HepG2 (cell line): ENCODE results near the gene CKS1B. TPM values are rescaled to one million over a fixed set of nuclear protein-coding genes. Genes with fewer than 3 reads are reported as not detected.

Experiments used
- DNMT1 ChIP-seq: sonication (generic); formaldehyde crosslinking; IDR thresholded peaks from 2 replicates; pipeline ENCODE4 v1.5.1; 2020; ENCODE audit warnings: mild to moderate bottlenecking, missing genetic modification reagents
- FOSL2 ChIP-seq: sonication (generic); formaldehyde crosslinking; IDR thresholded peaks from 2 replicates; pipeline ENCODE4 v1.4.0; 2020; ENCODE audit warnings: missing genetic modification reagents
- HCFC1 ChIP-seq: fragments of 150-350 bp; IDR thresholded peaks from 2 replicates; pipeline ENCODE4 v1.6.1; 2014; ENCODE audit warnings: low read depth, low read length
- HNRNPL ChIP-seq: fragments of 200-400 bp; formaldehyde crosslinking; IDR thresholded peaks from 2 replicates; pipeline ENCODE4 v1.6.1; 2017; ENCODE audit warnings: mild to moderate bottlenecking, low read depth, low read length
- HOXA3 ChIP-seq: sonication (generic); formaldehyde crosslinking; IDR thresholded peaks from 2 replicates; pipeline ENCODE4 v1.5.0; 2020; ENCODE audit warnings: missing genetic modification reagents
- IKZF1 ChIP-seq: fragments of 450-650 bp; IDR thresholded peaks from 2 replicates; pipeline ENCODE4 v1.7.1; 2016
- KDM6A ChIP-seq: IDR thresholded peaks from 2 replicates; pipeline ENCODE4 v1.6.1; 2016; ENCODE audit warnings: low read depth
- MEIS1 ChIP-seq: sonication (generic); formaldehyde crosslinking; IDR thresholded peaks from 2 replicates; pipeline ENCODE4 v1.9.0; 2021; ENCODE audit warnings: mild to moderate bottlenecking, missing genetic modification reagents, moderate library complexity, borderline replicate concordance
- MIER2 ChIP-seq: IDR thresholded peaks from 2 replicates; pipeline ENCODE4 v1.6.1; 2016; ENCODE audit warnings: missing biosample characterization, missing genetic modification reagents
- MXI1 ChIP-seq: IDR thresholded peaks from 3 replicates; pipeline ENCODE4 v1.6.1; 2012; ENCODE audit warnings: low read depth, low read length, inconsistent platforms, borderline replicate concordance
- PHF20 ChIP-seq: sonication (generic); formaldehyde crosslinking; IDR thresholded peaks from 2 replicates; pipeline ENCODE4 v1.5.0; 2020; ENCODE audit warnings: mild to moderate bottlenecking, missing genetic modification reagents
- PRMT3 ChIP-seq: sonication (generic); formaldehyde crosslinking; IDR thresholded peaks from 2 replicates; pipeline ENCODE4 v1.8.1; 2022; ENCODE audit warnings: low read depth, mild to moderate bottlenecking, moderate library complexity, missing genetic modification reagents, borderline replicate concordance
- RCOR2 ChIP-seq: IDR thresholded peaks from 2 replicates; pipeline ENCODE4 v1.6.1; 2016; ENCODE audit warnings: missing biosample characterization, missing genetic modification reagents
- SMYD3 ChIP-seq: sonication (generic); formaldehyde crosslinking; IDR thresholded peaks from 2 replicates; pipeline ENCODE4 v1.8.1; 2023; ENCODE audit warnings: mild to moderate bottlenecking, missing genetic modification reagents
- SNAPC2 ChIP-seq: sonication (generic); formaldehyde crosslinking; IDR thresholded peaks from 2 replicates; pipeline ENCODE4 v1.8.1; 2022; ENCODE audit warnings: mild to moderate bottlenecking, missing genetic modification reagents
- SP1 ChIP-seq, 2 experiments: fragments of 450-650 bp in 1 of 2; sonication (generic) in 1 of 2; formaldehyde crosslinking in 1 of 2; IDR thresholded peaks; 2 replicates each; pipeline versions ENCODE4 v1.4.0 to v1.6.1; 2016 to 2020; ENCODE audit warnings: missing genetic modification reagents in 1 of 2
- SYNCRIP ChIP-seq: fragments of 200-400 bp; formaldehyde crosslinking; IDR thresholded peaks from 2 replicates; pipeline ENCODE4 v1.6.1; 2018; ENCODE audit warnings: mild to moderate bottlenecking, low read depth, low read length; ENCODE audit not compliant: insufficient read depth
- TRIM24 ChIP-seq: sonication (generic); formaldehyde crosslinking; IDR thresholded peaks from 2 replicates; pipeline ENCODE4 v1.8.0; 2022; ENCODE audit warnings: mild to moderate bottlenecking, missing genetic modification reagents
- ZFP37 ChIP-seq: sonication (generic); formaldehyde crosslinking; IDR thresholded peaks from 2 replicates; pipeline ENCODE4 v1.4.0; 2020; ENCODE audit warnings: missing genetic modification reagents, borderline replicate concordance
- ZIK1 ChIP-seq: sonication (generic); formaldehyde crosslinking; IDR thresholded peaks from 2 replicates; pipeline ENCODE4 v1.5.0; 2020; ENCODE audit warnings: mild to moderate bottlenecking, low read depth, missing genetic modification reagents, borderline replicate concordance
- ZMYM2 ChIP-seq: sonication (generic); formaldehyde crosslinking; IDR thresholded peaks from 2 replicates; pipeline ENCODE4 v1.8.0; 2022; ENCODE audit warnings: mild to moderate bottlenecking, missing genetic modification reagents
- ZNF317 ChIP-seq: sonication (generic); formaldehyde crosslinking; IDR thresholded peaks from 2 replicates; pipeline ENCODE4 v1.5.0; 2020; ENCODE audit warnings: mild to moderate bottlenecking, missing genetic modification reagents
- ZNF546 ChIP-seq: sonication (generic); formaldehyde crosslinking; conservative IDR thresholded peaks from 2 replicates; pipeline ENCODE4 v1.8.1; 2023; ENCODE audit warnings: mild to moderate bottlenecking, missing genetic modification reagents
- ZNF569 ChIP-seq: sonication (generic); formaldehyde crosslinking; IDR thresholded peaks from 2 replicates; pipeline ENCODE4 v1.5.0; 2020; ENCODE audit warnings: mild to moderate bottlenecking, missing genetic modification reagents, moderate library complexity, borderline replicate concordance
- ZSCAN30 ChIP-seq: sonication (generic); formaldehyde crosslinking; IDR thresholded peaks from 2 replicates; pipeline ENCODE4 v1.5.0; 2020; ENCODE audit warnings: mild to moderate bottlenecking, missing genetic modification reagents
- polyA plus RNA-seq, 8 experiments: library from polyadenylated mRNA; depleted of rRNA in 3 of 8; stranded (reverse) in 7 of 8; unstranded in 1 of 8; fragments of >200 nt; fragmentation: Illumina TruSeq in 4 of 8; extraction: Trizol in 4 of 8; gene quantifications; 2 replicates each; pipeline versions ENCODE4 v1.2.1 to v1.2.3, GENCODE V29; 2011 to 2016; ENCODE audit warnings: low read depth in 4 of 8, missing spikeins in 1 of 8, mixed read lengths in 1 of 8; ENCODE audit not compliant: insufficient read depth in 1 of 8
- total RNA-seq, 5 experiments: library from RNA; depleted of rRNA; stranded (reverse); fragments of >200 nt; fragmentation: Illumina TruSeq; extraction: Trizol; gene quantifications; 2 replicates each; pipeline ENCODE4 v1.2.3, GENCODE V29; 2016; ENCODE audit warnings: low read depth in 1 of 5
- TF ChIP-seq, protein P1 (sequence below): sonication (generic); formaldehyde crosslinking; IDR thresholded peaks from 2 replicates; pipeline ENCODE4 v1.8.0; 2022; ENCODE audit warnings: low read depth, missing genetic modification reagents
- TF ChIP-seq, protein P2 (sequence below): sonication (generic); formaldehyde crosslinking; IDR thresholded peaks from 2 replicates; pipeline ENCODE4 v1.5.0; 2020; ENCODE audit warnings: mild to moderate bottlenecking, missing genetic modification reagents

CKS1B gene
- total and polyA plus RNA-seq, 2 of the 13 experiments (the other 11 are each of a cell fraction or from before 2014, with no cell fraction given), result 217 to 222 TPM

DNA sequence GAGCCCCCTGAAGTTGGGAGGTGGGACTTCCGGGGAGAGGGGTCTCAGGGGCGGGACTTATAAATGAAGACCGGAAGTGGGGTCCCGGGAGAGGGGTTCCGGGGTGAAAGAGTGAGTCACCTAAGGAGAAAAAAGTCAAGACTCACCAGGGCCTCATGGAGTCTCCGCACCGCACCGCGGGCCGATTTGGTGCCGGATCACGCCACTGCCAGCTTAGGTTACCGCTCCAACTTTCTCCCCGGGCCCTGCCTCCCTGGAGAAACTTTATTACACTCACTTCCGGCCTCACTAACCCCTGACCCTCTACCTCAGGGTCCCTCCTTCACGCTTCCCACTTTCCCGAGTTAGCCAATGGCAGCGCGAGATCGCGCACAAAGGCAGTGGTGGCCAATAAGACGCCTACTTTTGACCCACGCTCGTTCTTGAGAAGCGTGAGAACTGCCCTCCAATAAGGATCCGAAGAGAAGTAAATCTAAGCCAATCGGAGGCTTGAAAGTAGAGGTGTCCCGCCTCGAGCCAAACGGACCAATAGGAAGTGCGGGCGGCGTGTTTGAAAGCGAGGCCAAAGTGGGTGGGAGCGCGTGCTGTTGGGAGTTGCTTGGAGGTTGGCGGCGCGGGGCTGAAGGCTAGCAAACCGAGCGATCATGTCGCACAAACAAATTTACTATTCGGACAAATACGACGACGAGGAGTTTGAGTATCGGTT lies at the start of gene CKS1B (continued):
- no peak for TF ChIP-seq PRMT3 (CRISPR knock-in tag)
- no peak for TF ChIP-seq ZMYM2 (CRISPR knock-in tag)
- TF ChIP-seq SP1 (IDR thresholded peaks at IDR 0.05), result no peak
- TF ChIP-seq SP1 (CRISPR knock-in tag; IDR thresholded peaks at IDR 0.05), result 0 out of 2 replicates have a peak, but pooled peaks have one; percentile 56
- TF ChIP-seq ZFP37, result no peak
- TF ChIP-seq ZNF546 (CRISPR knock-in tag), result 0 out of 2 replicates have a peak, but pooled peaks have one; percentile 49
- TF ChIP-seq MXI1, result peak; percentile 100
- no peak for TF ChIP-seq KDM6A (CRISPR knock-in tag)
- TF ChIP-seq PHF20 (CRISPR knock-in tag), result peak; percentile 82; the same call in 1 of the 2 replicates
- no peak for TF ChIP-seq ZIK1 (CRISPR knock-in tag)
- TF ChIP-seq, protein P1, sequence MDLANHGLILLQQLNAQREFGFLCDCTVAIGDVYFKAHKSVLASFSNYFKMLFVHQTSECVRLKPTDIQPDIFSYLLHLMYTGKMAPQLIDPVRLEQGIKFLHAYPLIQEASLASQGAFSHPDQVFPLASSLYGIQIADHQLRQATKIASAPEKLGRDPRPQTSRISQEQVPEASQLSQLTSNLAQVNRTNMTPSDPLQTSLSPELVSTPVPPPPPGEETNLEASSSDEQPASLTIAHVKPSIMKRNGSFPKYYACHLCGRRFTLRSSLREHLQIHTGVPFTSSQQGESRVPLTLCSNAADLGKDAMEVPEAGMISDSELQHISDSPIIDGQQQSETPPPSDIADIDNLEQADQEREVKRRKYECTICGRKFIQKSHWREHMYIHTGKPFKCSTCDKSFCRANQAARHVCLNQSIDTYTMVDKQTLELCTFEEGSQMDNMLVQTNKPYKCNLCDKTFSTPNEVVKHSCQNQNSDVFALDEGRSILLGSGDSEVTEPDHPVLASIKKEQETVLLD (CRISPR knock-in tag), result peak; percentile 80; the same call in 1 of the 2 replicates
- no peak for TF ChIP-seq TRIM24 (CRISPR knock-in tag)
- no peak for TF ChIP-seq HCFC1
- no peak for TF ChIP-seq ZNF569
- TF ChIP-seq, protein P2, sequence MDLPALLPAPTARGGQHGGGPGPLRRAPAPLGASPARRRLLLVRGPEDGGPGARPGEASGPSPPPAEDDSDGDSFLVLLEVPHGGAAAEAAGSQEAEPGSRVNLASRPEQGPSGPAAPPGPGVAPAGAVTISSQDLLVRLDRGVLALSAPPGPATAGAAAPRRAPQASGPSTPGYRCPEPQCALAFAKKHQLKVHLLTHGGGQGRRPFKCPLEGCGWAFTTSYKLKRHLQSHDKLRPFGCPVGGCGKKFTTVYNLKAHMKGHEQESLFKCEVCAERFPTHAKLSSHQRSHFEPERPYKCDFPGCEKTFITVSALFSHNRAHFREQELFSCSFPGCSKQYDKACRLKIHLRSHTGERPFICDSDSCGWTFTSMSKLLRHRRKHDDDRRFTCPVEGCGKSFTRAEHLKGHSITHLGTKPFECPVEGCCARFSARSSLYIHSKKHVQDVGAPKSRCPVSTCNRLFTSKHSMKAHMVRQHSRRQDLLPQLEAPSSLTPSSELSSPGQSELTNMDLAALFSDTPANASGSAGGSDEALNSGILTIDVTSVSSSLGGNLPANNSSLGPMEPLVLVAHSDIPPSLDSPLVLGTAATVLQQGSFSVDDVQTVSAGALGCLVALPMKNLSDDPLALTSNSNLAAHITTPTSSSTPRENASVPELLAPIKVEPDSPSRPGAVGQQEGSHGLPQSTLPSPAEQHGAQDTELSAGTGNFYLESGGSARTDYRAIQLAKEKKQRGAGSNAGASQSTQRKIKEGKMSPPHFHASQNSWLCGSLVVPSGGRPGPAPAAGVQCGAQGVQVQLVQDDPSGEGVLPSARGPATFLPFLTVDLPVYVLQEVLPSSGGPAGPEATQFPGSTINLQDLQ (CRISPR knock-in tag), result no peak
- TF ChIP-seq RCOR2 (CRISPR knock-in tag), result no peak
- no peak for TF ChIP-seq HNRNPL
- no peak for TF ChIP-seq SYNCRIP
- peak; percentile 77; the same call in 1 of the 2 replicates for TF ChIP-seq ZNF317 (CRISPR knock-in tag)
- 0 out of 2 replicates have a peak, but pooled peaks have one; percentile 4 for TF ChIP-seq MIER2 (CRISPR knock-in tag)
- TF ChIP-seq IKZF1, result no peak
- peak; percentile 43; the same call in 1 of the 2 replicates for TF ChIP-seq SNAPC2 (CRISPR knock-in tag)
- peak; percentile 83; the same call in 1 of the 2 replicates for TF ChIP-seq SMYD3 (CRISPR knock-in tag)
- no peak for TF ChIP-seq MEIS1 (CRISPR knock-in tag)
- TF ChIP-seq DNMT1 (CRISPR knock-in tag), result no peak
- peak; percentile 80 for TF ChIP-seq FOSL2
- TF ChIP-seq HOXA3, result 0 out of 2 replicates have a peak, but pooled peaks have one; percentile 42
- TF ChIP-seq ZSCAN30 (CRISPR knock-in tag), result no peak
